Gastroesophageal sphincter (tissue), 4 donors: Measurements from ENCODE around the gene SLFN14. TPM values are rescaled to one million over a fixed set of nuclear protein-coding genes. Genes with fewer than 3 reads are reported as not detected.

Source experiments
- ATAC-seq: fragments of 150-250 bp; one replicate; pipeline ENCODE4 v1.9.1; 2016; ENCODE audit warnings: mild to moderate bottlenecking, moderate library complexity
- H3K27ac ChIP-seq, 4 donors: fragments of 200-600 bp; sonication (generic) in 3 of 4; 1 replicate in 3 of 4; 2 replicates in 1 of 4; pipeline ENCODE4 v1.5.1; 2016 to 2019
- H3K27me3 ChIP-seq: fragments of 200-600 bp; sonication (generic); one replicate; pipeline ENCODE4 v1.5.1; 2019
- H3K36me3 ChIP-seq, 2 donors: fragments of 200-600 bp; sonication (generic); one replicate each; pipeline ENCODE4 v1.5.1; 2019; ENCODE audit warnings: control low read depth in 1 of 2
- H3K4me1 ChIP-seq, 3 donors: fragments of 200-600 bp; sonication (generic); 1 replicate in 2 of 3; 2 replicates in 1 of 3; pipeline ENCODE4 v1.5.1; 2016 to 2019; ENCODE audit warnings: control low read depth in 2 of 3
- H3K4me3 ChIP-seq, 2 donors: fragments of 200-600 bp; sonication (generic); one replicate each; pipeline ENCODE4 v1.5.1; 2019; ENCODE audit warnings: mild to moderate bottlenecking in 1 of 2, moderate library complexity in 1 of 2
- H3K9me3 ChIP-seq, 3 donors: fragments of 200-600 bp; sonication (generic); one replicate each; pipeline ENCODE4 v1.5.1; 2017 to 2019; ENCODE audit warnings: control low read depth in 2 of 3
- CTCF ChIP-seq, 4 experiments: fragments of 200-600 bp in 2 of 4; fragments of 450-650 bp in 2 of 4; sonication (generic) in 1 of 4; IDR thresholded peaks; one replicate each; pipeline ENCODE4 v1.5.1; 2017 to 2019; ENCODE audit warnings: antibody characterized with exemption in 4 of 4, mild to moderate bottlenecking in 2 of 4, moderate library complexity in 2 of 4
- EP300 ChIP-seq: sonication (generic); formaldehyde crosslinking; IDR thresholded peaks from one replicate; pipeline ENCODE4 v1.6.1; 2017; ENCODE audit warnings: antibody characterized with exemption, mild to moderate bottlenecking
- POLR2A ChIP-seq, 2 donors: fragments of 450-650 bp; IDR thresholded peaks; one replicate each; pipeline ENCODE4 v1.6.1; 2017; ENCODE audit warnings: antibody characterized with exemption in 2 of 2, mild to moderate bottlenecking in 2 of 2, moderate library complexity in 1 of 2
- POLR2AphosphoS5 ChIP-seq: sonication (generic); formaldehyde crosslinking; IDR thresholded peaks from one replicate; pipeline ENCODE4 v1.6.1; 2017; ENCODE audit warnings: antibody characterized with exemption
- WGBS, 2 donors: methylation state at CpG; one replicate each; pipeline ENCODE4 v1.1.5; 2018; ENCODE audit warnings: low coverage in 1 of 2; 5-methylcytosine and 5-hydroxymethylcytosine counted together
- total RNA-seq, 4 donors: library from RNA; depleted of rRNA; stranded (reverse); fragments of >200 nt; gene quantifications; one replicate each; pipeline ENCODE4 v1.1.0, GENCODE V29; 2016

Gene SLFN14
- total RNA-seq, 4 donors from 2014 or later: not detected

DNA sequence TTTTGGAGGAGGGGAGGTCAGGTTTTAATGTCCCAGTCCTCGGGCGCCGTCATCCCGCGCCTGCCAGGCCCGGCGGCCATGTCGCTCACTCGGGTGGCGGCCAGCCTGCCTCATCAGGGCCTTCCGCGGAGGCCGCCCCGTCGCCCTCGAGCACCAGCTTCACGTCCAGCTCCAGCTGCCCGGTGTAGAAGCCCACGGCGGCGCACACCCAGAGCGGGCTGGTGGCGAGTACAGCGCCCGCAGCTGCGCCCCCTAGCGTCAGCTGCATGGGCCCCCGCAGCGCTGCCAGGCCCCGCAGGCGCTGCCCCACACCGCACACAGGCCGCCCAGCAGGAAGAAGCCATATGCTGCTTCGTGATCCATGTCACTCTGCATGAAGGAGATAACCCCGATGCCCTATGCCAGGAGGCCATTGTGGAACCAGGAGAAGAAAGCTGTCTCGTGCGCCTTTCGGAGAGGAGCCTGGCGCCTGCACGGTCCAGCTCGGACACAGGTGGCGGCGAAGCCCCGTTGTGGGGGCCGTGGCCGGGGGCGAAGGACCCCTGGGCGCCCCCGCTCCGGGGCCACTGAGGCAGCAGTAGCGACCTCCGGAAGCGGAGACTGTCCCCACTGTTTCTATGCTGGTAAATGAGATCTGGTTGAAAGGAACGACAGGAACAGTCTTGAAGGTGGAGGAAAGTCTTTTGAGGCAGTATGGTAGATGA is 36.1 kb upstream of the SLFN14 start:
- peaks cover 0 to 41% (median 0%) of the 10 kb centered on the region in 3 donors for H3K4me1 ChIP-seq
- TF ChIP-seq POLR2A (IDR thresholded peaks at IDR 0.05) (no peak), CTCF (IDR thresholded peaks at IDR 0.05) (no peak), EP300 (no peak), POLR2AphosphoS5 (no peak)
- 43 to 97% methylated on average over 1 to 5 of the region's 54 CpGs for WGBS, 2 donors
- no peaks in the 10 kb centered on the region for H3K9me3 ChIP-seq
- H3K27ac ChIP-seq: no peak overlapping the region
- ATAC-seq: no peak
- H3K36me3 ChIP-seq: peaks cover 12 to 78% of the 10 kb centered on the region in 2 donors
- no peak overlapping the region for H3K4me3 ChIP-seq
- H3K27me3 ChIP-seq: no peaks in the 10 kb centered on the region

GRCh38 chr17:35596072-35596471 is 35.5 kb upstream of the SLFN14 start:
- TF ChIP-seq CTCF (IDR thresholded peaks at IDR 0.05) (no peak), EP300 (no peak), POLR2AphosphoS5 (no peak), POLR2A (IDR thresholded peaks at IDR 0.05) (no peak)
- H3K27me3 ChIP-seq: no peaks in the 10 kb centered on the region
- WGBS, 2 donors: 73 to 81% methylated on average over 4 of the region's 4 CpGs

DNA sequence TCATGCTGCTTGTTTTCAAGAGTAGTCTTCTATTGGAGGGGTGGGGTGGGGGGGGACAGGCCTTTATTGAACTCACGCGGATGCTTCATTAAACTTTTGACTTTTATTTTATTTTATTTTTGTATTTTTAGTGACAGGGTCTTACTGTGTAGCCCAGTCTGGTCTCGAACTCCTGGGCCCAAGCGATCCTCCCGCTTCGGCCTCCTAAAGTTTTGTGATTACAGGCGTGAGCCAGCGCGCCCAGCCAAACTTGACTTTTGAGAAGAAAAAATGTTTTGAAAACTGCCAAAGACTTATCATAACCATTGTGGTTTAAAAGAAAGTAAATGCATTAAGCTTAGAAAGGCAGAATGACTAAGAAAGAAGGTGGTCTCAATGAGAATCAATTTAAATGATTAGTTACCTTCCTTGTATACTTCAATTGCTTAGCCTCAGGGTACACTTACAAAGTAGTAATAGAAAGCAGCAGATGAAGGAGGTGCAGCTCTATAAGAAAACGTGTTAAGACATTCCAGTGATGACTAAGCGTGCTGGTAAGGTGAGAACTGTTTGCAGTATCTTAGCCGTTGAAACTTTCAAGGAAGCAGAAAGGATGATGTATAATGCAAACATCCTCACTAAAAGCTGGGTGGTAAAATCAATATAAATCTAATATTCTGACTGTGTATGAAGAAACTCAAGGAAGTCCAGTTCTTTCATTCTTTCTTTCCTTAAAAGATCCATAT is 27.7 kb upstream of the SLFN14 start:
- no peak for ATAC-seq
- Histone ChIP-seq H3K36me3 (no peaks in the 10 kb centered on the region), H3K4me3 (peak overlapping the region; percentile 71 to 99), H3K9me3 (no peaks in the 10 kb centered on the region), H3K27me3 (no peaks in the 10 kb centered on the region), H3K27ac (peak overlapping the region; percentile 91 to 99 (median 92)), H3K4me1 (peaks cover 14 to 62% (median 17%) of the 10 kb centered on the region in 3 donors)
- TF ChIP-seq EP300 (no peak), POLR2AphosphoS5 (peak; percentile 52)
- WGBS, 2 donors: 59 to 61% methylated on average over 12 of the region's 12 CpGs

More at GRCh38 chr17:35596072-35596471, 35.5 kb upstream of the SLFN14 start:
- Histone ChIP-seq H3K4me3 (no peak overlapping the region), H3K4me1 (peaks cover 0 to 47% (median 0%) of the 10 kb centered on the region in 3 donors), H3K36me3 (peaks cover 12 to 72% of the 10 kb centered on the region in 2 donors), H3K27ac (no peak overlapping the region), H3K9me3 (no peaks in the 10 kb centered on the region)
- no peak for ATAC-seq

- Histone ChIP-seq H3K9me3 (no peaks in the 10 kb centered on the region), H3K36me3 (no peaks in the 10 kb centered on the region), H3K27ac (peak within 1 kb of the TSS; percentile 91 to 99 (median 92)), H3K27me3 (no peaks in the 10 kb centered on the region), H3K4me3 (peak within 1 kb of the TSS; percentile 71 to 99), H3K4me1 (peaks cover 14 to 52% (median 17%) of the 10 kb centered on the region in 3 donors)
- peak in 2 of 4 experiments; percentile 14 to 15 for TF ChIP-seq CTCF (IDR thresholded peaks at IDR 0.05)
- TF ChIP-seq EP300: no peak
- TF ChIP-seq POLR2AphosphoS5: peak; percentile 93
- peak; percentile 73 to 77 for TF ChIP-seq POLR2A (IDR thresholded peaks at IDR 0.05)
- 0 to 1% methylated on average over 15 to 32 of the region's 50 CpGs for WGBS, 2 donors
- ATAC-seq: peak; percentile 98
These were observed 26.7 kb upstream of the SLFN14 start, which contains the start of gene AP2B1 for GRCh38 chr17:35587074-35587961. TSS of gene AP2B1 (plus strand) at chr17:35587322. CDS start at chr17:35594031, 6,709 bp downstream.
